22Rv1 (cell line): ENCODE results near the gene DIAPH2.

Source experiments
- ZFX ChIP-seq: fragments of 450-650 bp; IDR thresholded peaks from 2 replicates; pipeline ENCODE4 v1.6.1; 2017; ENCODE audit warnings: antibody characterized with exemption, borderline replicate concordance
- TF ChIP-seq, protein P1 (sequence below): fragments of 450-650 bp; IDR thresholded peaks from 2 replicates; pipeline ENCODE4 v1.5.1; 2017; ENCODE audit warnings: mild to moderate bottlenecking

DNA sequence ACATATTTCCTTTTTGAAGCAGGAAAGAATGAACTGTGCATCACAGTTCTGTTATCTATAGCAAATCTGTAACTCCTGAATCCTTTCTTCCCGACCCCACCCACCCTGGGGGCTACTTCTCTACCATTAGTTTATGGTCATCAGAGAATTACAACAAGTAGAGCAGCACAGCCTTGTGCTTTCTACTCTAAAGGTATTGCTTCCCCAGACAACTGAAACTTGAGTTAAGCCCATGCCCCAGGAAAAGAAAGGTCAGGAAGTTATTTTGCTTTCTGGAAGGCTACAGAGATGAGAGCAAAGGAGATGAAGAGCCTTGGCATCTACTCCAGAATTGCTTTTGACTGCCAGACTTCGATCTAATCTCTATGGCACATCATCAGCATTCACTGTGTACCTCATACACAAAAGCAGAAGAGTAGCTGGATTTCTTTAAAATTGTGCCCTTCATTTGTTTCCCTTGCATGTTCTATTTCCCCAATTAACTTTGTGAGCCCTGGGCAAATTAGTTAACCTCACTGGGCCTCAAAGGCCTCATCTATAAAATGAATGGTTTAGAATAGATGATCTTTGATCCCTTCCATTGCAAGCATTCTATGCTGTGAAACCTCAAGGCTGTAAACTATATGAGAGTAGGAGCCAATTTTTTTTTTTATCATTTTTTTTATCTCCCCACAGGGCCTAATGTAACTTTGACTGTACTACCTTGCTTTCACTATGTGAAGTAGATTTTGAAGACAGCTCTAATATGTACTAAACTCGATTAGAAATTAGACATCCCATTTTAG lies 794.7 kb downstream of the DIAPH2 start:
- TF ChIP-seq, protein P1, sequence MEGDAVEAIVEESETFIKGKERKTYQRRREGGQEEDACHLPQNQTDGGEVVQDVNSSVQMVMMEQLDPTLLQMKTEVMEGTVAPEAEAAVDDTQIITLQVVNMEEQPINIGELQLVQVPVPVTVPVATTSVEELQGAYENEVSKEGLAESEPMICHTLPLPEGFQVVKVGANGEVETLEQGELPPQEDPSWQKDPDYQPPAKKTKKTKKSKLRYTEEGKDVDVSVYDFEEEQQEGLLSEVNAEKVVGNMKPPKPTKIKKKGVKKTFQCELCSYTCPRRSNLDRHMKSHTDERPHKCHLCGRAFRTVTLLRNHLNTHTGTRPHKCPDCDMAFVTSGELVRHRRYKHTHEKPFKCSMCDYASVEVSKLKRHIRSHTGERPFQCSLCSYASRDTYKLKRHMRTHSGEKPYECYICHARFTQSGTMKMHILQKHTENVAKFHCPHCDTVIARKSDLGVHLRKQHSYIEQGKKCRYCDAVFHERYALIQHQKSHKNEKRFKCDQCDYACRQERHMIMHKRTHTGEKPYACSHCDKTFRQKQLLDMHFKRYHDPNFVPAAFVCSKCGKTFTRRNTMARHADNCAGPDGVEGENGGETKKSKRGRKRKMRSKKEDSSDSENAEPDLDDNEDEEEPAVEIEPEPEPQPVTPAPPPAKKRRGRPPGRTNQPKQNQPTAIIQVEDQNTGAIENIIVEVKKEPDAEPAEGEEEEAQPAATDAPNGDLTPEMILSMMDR, result no peak
- no peak for TF ChIP-seq ZFX
